ENCODE data around the gene PLCB2.

PLCB2 gene

GRCh38 chr15:40307421-40308211 is at the start of gene PLCB2:
Gene PLCB2, minus strand, starts transcription at chr15:40307935. Its CDS starts 263 bp downstream, at chr15:40307672.
- in situ Hi-C loops (cut with HindIII; ENCODE audit: low sequenced_read_pairs), result no loop called here

GRCh38 chr15:40357246-40357645 is 49.5 kb upstream of the PLCB2 start:
- in situ Hi-C loops (cut with HindIII; ENCODE audit: low sequenced_read_pairs), result no loop called here

DNA sequence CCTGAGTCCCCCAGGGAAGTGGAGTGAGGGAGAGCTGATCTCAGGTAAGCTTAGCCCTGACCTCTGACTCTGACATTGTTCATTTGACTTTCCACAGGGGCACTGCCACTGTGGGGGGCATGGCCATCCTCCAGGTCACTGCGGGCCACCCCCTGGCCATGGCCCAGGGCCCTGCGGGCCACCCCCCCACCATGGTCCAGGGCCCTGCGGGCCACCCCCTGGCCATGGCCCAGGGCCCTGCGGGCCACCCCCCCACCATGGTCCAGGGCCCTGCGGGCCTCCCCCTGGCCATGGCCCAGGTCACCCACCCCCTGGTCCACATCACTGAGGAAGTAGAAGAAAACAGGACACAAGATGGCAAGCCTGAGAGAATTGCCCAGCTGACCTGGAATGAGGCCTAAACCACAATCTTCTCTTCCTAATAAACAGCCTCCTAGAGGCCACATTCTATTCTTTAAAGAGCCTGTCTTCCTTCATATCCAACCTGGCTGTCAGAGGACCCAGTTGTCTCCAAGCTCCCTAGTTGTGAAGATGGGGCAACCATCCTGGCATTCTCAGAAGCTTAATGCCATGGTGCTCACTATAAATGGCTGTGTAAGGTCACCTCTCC is 48.3 kb upstream of the PLCB2 start:
- in situ Hi-C loops (cut with HindIII; ENCODE audit: low sequenced_read_pairs), result no loop called here

GRCh38 chr15:40354408-40355171 is 46.9 kb upstream of the PLCB2 start:
- in situ Hi-C loops (cut with HindIII; ENCODE audit: low sequenced_read_pairs), result no loop called here

GRCh38 chr15:40353697-40354096 is 46.0 kb upstream of the PLCB2 start:
- in situ Hi-C loops (cut with HindIII; ENCODE audit: low sequenced_read_pairs), result no loop called here

GRCh38 chr15:40352281-40352901 is 44.7 kb upstream of the PLCB2 start:
- in situ Hi-C loops (cut with HindIII; ENCODE audit: low sequenced_read_pairs), result no loop called here

DNA sequence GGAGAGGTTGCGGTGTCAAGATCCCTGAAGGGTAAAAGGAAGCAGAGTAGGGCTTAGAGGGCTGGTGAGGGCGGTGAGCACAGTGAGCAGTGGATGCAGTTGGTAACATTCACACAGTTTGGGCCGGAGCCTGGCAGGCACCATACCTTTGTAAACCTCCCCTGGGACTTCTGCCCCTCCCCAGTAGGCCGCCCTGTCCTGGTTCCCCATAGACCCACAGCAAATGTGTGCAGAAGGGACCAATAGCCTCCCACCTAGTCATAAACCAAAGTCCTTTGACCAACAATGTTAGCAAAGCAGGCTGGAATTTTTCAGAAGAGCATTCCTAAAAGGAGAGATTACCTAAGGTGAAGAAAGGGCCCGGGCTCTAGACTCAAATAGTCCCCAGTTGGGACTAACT is 41.4 kb upstream of the PLCB2 start:
- in situ Hi-C loops (cut with HindIII; ENCODE audit: low sequenced_read_pairs), result no loop called here

DNA sequence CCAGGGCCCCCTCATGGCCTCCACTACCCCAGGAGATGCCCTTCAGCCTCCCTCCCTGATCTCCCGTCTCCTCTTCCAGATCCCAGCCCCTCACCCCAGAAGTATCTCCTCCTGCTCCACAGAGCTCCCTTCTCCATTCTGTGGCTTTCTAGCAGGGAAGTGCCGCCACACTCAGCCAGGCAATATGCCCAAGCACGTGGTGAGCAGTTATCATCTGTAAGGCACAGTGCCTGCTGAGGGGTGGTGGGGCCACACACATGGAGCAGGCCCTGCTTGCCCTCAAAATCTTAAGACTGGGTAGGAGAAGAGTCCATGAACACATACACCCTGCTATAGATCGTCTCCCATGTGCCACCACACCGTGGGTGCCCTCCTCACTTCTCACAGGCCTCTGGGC is 40.7 kb upstream of the PLCB2 start:
- in situ Hi-C loops (cut with HindIII; ENCODE audit: low sequenced_read_pairs), result no loop called here

DNA sequence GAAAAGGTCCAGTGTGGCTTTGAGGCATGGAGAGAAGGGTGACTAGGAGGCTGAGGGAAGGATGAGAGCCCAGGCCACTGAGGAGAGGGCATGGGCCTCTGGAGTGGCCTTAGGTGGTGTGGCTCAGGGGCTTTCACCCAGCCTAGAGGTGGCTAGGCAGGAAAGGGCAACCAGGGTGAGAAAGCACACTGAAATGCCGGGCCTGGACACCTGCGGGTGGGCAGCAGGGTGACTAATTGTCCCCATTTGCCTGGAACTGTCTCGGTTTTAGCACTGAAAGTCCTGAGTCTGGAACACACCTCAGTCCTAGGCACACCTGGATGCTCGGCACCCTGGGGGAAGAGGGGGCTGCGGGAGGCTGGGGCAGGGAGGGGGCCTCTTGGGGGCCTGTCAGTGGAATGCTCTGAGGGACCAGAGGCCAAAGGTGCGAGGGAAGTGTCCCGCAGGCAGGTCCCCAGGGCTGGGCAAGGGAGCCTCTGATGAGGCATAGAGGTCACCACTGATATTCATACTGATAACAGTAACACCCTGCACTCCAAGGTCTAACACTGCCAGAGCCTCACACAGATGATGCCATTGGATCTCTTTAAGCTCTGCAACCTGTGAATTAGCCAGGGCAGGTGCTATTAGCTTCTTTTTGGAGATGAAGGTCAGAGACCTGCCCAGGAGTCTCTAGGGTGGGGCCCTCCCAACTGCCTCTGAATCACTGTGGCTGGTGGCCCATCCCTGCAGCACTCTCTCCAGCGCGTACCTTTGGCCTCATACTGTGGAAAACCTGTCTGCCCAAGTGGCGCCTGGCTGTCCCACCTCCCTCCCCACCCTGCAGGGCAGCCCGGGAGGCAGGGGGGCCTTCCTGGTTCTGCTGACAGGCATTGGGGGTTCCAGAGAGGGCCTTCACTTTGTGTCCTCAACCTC is 40.1 kb upstream of the PLCB2 start:
- in situ Hi-C loops (cut with HindIII; ENCODE audit: low sequenced_read_pairs), result no loop called here

DNA sequence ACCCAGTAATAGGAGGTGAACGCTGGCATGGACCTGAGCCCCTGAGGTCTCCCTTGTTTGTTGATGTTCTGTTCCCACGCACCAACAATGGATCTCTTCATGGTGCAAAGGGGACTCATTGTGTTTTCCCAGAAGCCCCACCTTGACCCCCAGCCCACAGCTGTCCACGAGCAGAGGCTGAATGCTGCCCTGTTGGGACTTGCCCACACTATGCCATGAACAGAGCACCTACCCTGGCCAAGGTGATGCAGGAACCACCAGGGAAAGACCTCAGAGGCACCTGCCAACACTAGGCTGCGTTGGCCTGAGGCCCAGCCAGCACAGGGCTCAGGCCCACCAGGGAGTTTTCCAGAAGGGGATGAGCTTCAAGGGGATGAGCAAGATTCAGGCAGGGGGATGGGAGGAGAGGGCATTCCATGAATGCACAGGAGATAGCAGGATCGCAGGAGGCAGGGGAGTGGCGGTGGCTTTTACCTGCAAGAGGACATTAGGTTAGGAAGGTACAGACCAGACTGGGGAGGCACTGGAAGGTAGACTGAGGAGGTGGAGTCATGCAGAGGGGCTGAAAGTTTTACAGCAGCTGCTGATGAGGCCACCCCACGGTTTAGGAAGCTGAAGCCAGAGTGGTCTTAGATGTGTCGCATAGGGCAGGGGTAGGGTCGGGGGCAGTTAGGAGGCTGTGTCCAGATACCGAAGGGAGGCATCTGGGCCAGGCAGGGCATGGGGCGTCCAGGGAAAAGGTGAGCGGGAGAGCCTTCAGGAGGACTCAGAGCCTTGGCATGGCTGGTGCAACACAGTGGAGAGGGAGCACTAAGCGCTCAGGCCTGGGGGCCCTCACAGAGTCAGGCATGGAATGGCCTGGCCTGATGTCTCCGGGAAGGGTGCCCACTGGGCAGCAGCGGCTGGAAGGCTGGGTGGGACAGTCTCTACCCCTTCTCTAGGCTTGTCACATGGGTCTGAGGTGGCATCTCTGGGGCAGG is 39.1 kb upstream of the PLCB2 start:
- in situ Hi-C loops (cut with HindIII; ENCODE audit: low sequenced_read_pairs), result no loop called here

- in situ Hi-C loops (cut with HindIII; ENCODE audit: low sequenced_read_pairs), result no loop called here
Measured at GRCh38 chr15:40345867-40346578, 38.3 kb upstream of the PLCB2 start.

DNA sequence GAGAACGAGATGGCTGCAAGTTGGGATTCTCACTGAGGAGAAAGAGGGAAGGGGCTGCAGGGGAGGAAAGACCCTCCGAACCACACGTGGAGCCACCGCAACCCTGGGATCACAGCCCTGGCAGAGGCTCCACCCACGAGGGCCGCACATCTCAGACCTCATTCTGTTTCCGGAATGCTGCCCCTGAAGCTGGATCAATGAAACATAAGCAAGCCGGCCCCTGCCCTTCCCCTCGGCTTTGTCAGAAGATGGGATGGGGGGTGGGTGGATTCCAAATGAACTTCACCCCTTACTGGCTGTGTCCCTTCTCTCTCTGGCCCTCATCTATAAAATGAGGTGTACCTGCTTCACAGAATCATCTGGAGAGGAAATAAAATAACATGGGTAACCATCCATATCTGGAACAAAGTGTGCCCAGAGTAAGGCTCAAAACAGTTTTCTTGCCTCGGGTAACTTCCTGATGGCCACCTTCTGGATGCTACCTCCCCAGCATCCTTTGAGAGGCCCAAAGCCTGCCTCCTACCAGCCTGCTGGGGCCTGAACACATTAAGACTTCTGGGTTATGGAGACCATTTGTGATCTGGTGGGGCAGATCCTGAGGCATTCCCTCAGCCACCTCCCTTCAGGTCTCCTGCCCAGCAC is 37.6 kb upstream of the PLCB2 start:
- in situ Hi-C loops (cut with HindIII; ENCODE audit: low sequenced_read_pairs), result no loop called here

GRCh38 chr15:40344631-40345120 is 36.9 kb upstream of the PLCB2 start:
- in situ Hi-C loops (cut with HindIII; ENCODE audit: low sequenced_read_pairs), result no loop called here

DNA sequence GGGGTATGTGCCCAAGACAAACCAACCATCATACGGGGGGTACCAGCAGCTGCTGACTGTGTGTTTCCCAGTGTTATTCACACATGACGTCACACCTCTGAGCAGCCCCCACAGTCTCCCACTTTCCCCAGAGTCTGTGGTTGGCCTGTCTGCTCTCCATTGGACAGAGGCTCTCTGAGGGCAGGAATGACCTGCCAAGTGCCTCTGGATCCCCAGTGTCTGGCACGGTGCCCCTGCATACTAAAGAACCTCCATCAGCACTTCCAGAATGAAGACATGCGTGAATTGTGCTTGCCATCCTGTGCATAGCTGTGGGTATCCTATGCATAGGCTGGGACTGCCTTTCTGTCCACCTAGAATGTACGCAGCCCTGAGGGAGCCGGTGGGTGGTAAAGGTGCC is 36.5 kb upstream of the PLCB2 start:
- in situ Hi-C loops (cut with HindIII; ENCODE audit: low sequenced_read_pairs), result no loop called here

DNA sequence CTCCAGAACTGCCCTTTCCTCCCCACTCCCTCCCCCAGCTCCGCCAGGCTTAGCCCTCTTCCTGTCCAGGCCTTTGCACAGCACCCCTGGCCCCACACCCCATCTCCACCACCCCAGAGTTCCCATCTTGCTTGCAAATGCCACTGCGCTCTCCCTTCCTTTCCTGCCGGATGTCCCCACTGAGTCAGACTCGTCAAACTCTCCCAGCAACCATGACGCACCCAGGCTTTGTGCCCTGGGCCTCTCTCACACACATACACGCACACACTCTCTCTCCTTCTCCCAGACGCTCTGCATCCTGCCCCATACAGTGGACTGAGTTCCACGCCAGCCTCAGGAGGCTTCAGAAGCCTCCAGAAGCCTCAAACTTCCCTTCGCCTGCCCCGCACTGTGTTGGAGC is 35.8 kb upstream of the PLCB2 start:
- in situ Hi-C loops (cut with HindIII; ENCODE audit: low sequenced_read_pairs), result no loop called here

DNA sequence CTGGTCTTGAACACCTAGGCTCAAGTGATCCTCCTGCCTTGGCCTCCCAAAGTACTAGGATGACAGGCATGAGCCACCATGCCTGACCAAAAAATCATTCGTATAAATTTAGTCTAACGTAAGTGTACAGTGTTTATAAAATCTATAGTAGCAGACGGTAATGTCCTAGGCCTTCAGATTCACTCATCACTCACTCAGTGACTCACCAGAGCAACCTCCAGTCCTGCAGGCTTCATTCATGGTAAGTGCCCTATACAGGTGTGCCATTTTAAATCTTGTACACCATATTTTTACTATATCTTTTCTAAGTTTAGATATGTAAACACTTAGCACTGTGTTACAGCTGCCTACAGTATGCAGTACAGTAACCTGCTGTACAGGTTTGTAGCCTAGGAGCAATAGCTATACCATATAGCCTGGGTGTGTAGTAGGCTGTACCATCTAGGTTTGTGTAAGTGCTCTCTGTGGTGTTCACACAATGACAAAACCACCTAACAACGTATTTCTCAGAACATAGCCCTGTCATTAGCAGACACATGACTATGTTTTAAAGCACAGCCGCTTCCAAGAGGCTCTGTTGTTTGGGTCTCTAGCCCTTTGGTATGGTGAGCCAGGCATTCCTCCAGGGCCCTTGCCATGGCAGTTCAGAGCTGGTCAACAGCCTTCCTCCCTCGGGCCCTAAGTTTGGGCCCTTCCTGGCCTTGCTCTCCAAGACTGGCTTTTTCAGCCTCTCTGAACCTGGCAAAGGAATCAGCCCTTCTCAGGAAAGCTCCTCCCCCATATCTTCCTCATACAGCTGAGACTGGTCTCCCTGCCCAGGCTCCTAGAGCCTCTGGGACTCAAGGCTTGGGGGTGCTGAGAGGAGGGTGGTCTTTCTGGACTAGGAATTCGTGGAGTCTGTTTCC is 34.9 kb upstream of the PLCB2 start:
- in situ Hi-C loops (cut with HindIII; ENCODE audit: low sequenced_read_pairs), result no loop called here

Measured in DLD1 (cell line).